Mesothelial cell of epicardium (in vitro differentiated cells): ENCODE results near the gene PWWP2A. TPM values are rescaled to one million over a fixed set of nuclear protein-coding genes. Genes with fewer than 3 reads are reported as not detected.

ENCODE experiments used
- DNase-seq, 2 experiments: peaks; one replicate each; pipeline ENCODE4 v3.0.0; 2021; ENCODE audit warnings: low spot score in 2 of 2; ENCODE audit not compliant: unreplicated experiment in 2 of 2
- H3K27ac Mint-ChIP-seq: 2 replicates; pipeline ENCODE4 v1.8.0; 2021; ENCODE audit warnings: mixed read lengths
- H3K27me3 Mint-ChIP-seq: 2 replicates; pipeline ENCODE4 v1.8.0; 2021; ENCODE audit warnings: low read depth, mixed read lengths
- H3K36me3 Mint-ChIP-seq: 2 replicates; pipeline ENCODE4 v1.8.0; 2021; ENCODE audit warnings: mixed read lengths
- H3K4me1 Mint-ChIP-seq: 2 replicates; pipeline ENCODE4 v1.8.0; 2021; ENCODE audit warnings: mixed read lengths
- H3K4me3 Mint-ChIP-seq: 2 replicates; pipeline ENCODE4 v1.8.0; 2021; ENCODE audit warnings: mild to moderate bottlenecking, moderate library complexity, mixed read lengths
- H3K9me3 Mint-ChIP-seq: 2 replicates; pipeline ENCODE4 v1.8.0; 2021; ENCODE audit warnings: mixed read lengths
- total RNA-seq: library from RNA; stranded (reverse); gene quantifications from 3 replicates; pipeline ENCODE4 v1.2.1, GENCODE V29; 2021
- TF ChIP-seq, protein P1 (sequence below): fragments of 200-600 bp; sonication (generic); IDR thresholded peaks from one replicate; pipeline ENCODE4 v1.5.0; 2021; ENCODE audit warnings: antibody characterized with exemption; ENCODE audit not compliant: unreplicated experiment

Gene PWWP2A
- total RNA-seq, 1 donor from 2014 or later = 32.5 TPM

DNA sequence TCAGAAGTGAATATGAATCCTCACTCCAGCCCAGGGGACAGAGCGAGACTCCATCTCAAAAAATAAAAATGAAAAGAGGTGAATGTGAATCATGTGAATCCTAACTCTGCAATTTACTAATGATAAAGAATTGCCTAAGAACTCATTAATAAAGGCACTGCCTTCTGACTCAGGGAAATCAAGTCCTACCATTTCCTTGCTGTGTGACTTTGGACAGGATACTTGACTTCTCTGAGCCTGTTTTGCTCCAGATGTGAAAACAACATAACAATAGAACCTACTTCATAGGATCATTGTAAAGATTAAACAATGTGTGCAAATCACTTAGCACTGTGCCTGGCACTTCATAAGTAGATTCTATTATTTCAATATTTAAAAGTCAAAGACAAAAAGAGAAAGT, 15.1 kb upstream of the PWWP2A start:
- Mint-ChIP-seq H3K4me3 (no peak overlapping the region), H3K27ac (no peak overlapping the region), H3K36me3 (no peaks in the 10 kb centered on the region), H3K9me3 (no peaks in the 10 kb centered on the region), H3K4me1 (peaks cover 3% of the 10 kb centered on the region), H3K27me3 (no peaks in the 10 kb centered on the region)
- no peak for DNase-seq
- TF ChIP-seq, protein P1, sequence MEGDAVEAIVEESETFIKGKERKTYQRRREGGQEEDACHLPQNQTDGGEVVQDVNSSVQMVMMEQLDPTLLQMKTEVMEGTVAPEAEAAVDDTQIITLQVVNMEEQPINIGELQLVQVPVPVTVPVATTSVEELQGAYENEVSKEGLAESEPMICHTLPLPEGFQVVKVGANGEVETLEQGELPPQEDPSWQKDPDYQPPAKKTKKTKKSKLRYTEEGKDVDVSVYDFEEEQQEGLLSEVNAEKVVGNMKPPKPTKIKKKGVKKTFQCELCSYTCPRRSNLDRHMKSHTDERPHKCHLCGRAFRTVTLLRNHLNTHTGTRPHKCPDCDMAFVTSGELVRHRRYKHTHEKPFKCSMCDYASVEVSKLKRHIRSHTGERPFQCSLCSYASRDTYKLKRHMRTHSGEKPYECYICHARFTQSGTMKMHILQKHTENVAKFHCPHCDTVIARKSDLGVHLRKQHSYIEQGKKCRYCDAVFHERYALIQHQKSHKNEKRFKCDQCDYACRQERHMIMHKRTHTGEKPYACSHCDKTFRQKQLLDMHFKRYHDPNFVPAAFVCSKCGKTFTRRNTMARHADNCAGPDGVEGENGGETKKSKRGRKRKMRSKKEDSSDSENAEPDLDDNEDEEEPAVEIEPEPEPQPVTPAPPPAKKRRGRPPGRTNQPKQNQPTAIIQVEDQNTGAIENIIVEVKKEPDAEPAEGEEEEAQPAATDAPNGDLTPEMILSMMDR = no peak

DNA sequence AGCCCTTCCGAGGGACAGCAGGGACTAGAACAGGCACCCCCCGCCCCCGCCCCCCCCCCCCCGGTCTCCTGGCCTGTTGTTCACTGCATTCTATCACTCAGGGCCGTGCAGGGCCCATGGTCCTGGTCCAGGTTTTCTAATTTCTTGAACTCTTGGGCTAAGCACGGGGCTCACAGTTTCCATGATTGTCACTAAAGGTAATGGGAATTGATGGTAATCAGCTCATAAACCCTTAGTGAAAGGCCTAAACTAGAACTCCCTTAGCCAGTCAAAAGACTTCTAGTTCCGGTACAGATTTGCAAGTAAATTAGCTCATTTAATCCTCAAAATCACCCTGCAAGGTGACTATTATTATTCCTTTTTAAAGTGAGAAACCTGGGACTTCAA, 14.7 kb upstream of the PWWP2A start:
- no peaks in the 10 kb centered on the region for H3K27me3 Mint-ChIP-seq
- H3K27ac Mint-ChIP-seq = no peak overlapping the region
- no peaks in the 10 kb centered on the region for H3K9me3 Mint-ChIP-seq
- H3K4me3 Mint-ChIP-seq = no peak overlapping the region
- TF ChIP-seq, protein P1 = no peak
- no peak for DNase-seq
- H3K4me1 Mint-ChIP-seq = peaks cover 3% of the 10 kb centered on the region
- H3K36me3 Mint-ChIP-seq = no peaks in the 10 kb centered on the region

DNA sequence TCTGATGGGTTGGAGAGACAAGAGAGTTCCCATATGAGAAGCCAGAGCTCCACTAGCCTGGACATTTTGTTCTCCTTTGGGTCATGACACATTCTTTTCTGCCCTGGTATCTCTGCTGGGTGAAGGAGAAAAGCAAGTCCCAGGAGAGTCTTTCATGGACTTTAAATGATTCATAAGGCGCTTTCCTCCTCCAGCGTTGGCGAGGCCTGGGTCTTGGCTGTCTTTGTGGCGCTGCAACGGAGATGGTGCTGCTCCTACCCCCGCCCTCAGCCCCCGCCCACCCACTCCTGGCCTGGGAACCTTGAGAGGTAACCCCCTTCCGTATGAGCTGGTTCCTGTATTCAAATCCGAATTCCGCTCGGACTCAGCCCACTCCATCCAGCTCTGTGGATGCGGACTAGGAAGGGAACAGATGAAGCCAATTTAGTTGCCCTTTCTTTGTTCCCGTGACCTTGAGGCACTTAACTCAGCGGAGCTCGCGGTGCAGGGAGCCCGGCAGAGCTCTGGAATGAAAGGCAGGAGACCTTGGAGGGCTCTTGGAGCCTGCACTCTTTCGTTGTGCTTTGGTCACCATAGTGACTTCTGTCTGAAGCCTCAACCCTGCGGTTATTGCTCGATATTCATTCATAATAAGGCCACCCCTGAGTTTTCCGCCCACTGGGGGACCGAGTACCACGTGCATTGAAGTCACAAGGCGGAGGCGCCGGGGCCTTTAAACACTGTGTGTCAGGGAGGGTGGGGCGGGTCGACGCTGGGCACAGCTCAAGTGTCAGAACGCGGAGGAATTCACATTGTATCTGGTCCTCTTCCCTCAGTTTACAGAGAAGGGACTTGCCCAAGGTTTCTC, 14.0 kb upstream of the PWWP2A start:
- no peak for DNase-seq
- Mint-ChIP-seq H3K4me3 (peak overlapping the region; percentile 10), H3K27me3 (no peaks in the 10 kb centered on the region)

DNA sequence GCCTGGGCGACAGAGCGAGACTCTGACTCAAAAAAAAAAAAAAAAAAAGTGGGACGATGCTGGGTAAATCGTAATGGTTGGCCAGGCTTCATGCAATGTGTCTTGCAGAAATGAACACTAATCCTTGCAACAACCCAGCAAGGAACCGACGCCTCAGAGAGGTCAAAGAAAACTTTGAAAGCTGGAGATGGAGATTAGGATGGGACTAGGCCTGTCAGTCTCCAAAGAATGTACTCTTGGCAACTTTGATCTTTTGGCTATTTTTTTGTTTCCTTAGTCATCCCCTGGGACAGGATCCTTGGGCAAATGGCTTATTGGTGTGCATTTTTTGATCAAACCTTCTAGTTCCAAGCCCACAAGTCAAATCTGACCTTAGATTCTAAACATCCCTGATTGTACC, 10.6 kb upstream of the PWWP2A start:
- no peaks in the 10 kb centered on the region for H3K9me3 Mint-ChIP-seq
- no peaks in the 10 kb centered on the region for H3K27me3 Mint-ChIP-seq
- H3K36me3 Mint-ChIP-seq = no peaks in the 10 kb centered on the region
- H3K27ac Mint-ChIP-seq = no peak overlapping the region
- peaks cover 3% of the 10 kb centered on the region for H3K4me1 Mint-ChIP-seq
- no peak overlapping the region for H3K4me3 Mint-ChIP-seq
- DNase-seq = no peak
- TF ChIP-seq, protein P1 = no peak

More for the DNA sequence above, 14.0 kb upstream of the PWWP2A start:
- H3K27ac Mint-ChIP-seq = no peak overlapping the region
- H3K4me1 Mint-ChIP-seq = peaks cover 3% of the 10 kb centered on the region
- no peaks in the 10 kb centered on the region for H3K9me3 Mint-ChIP-seq
- TF ChIP-seq, protein P1 = no peak
- H3K36me3 Mint-ChIP-seq = no peaks in the 10 kb centered on the region

DNA sequence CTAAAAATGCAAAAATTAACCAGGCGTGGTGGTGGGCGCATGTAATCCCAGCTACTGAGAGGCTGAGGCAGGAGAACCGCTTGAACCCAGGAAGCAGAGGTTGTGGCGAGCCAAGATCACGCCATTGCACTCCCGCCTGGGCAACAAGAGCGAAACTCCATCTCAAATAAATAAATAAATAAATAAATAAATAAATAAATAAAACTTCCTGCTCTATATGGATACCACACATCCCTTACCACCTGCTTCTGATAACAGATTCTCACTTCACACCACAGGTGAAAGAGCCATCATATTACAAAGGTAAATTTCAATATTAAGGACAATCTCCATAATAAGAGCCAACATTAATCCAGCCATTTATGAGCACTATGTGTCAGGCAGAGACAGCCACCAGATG, 9.4 kb upstream of the PWWP2A start:
- Mint-ChIP-seq H3K27me3 (no peaks in the 10 kb centered on the region), H3K27ac (no peak overlapping the region), H3K36me3 (no peaks in the 10 kb centered on the region), H3K4me3 (no peak overlapping the region), H3K9me3 (no peaks in the 10 kb centered on the region), H3K4me1 (peaks cover 3% of the 10 kb centered on the region)
- DNase-seq = no peak
- TF ChIP-seq, protein P1 = no peak
